ENCODE results near the gene TBC1D5. TPM values are rescaled to one million over a fixed set of nuclear protein-coding genes. Genes with fewer than 3 reads are reported as not detected.

The TBC1D5 gene
- total and polyA plus RNA-seq, 2 of the 4 experiments (the other 2 are of a cell fraction), result 16.4 to 57.0 TPM

- ChIA-PET POLR2A (ENCODE audit: unreplicated experiment) (no interaction called here), CTCF (no interaction called here)
- in situ Hi-C loops (cut with MboI; ENCODE audit: low sequenced_read_pairs) (no loop called here), intact Hi-C loops (cut with micrococcal nuclease) (no loop called here), dilution Hi-C loops (cut with HindIII; ENCODE audit: low sequenced_read_pairs, unreplicated experiment) (no loop called here)
- Histone ChIP-seq H2BK5ac (ENCODE audit: low read depth, low read length, poor library complexity, severe bottlenecking) (no peak overlapping the region), H3K27ac (ENCODE audit: insufficient read depth, low read length) (no peak overlapping the region), H4K91ac (ENCODE audit: insufficient read depth, low read depth, low read length) (no peak overlapping the region), H3K56ac (ENCODE audit: extremely low read depth, insufficient read depth, low read length) (no peak overlapping the region), H2AK9ac (replicated peaks; ENCODE audit: low read depth, low read length, poor library complexity) (no peak overlapping the region), H3K79me1 (ENCODE audit: low read depth in 1 of 2, low read length in 2 of 2) (no peaks in the 10 kb centered on the region; a peak in 1 of 4 replicates), H2BK120ac (ENCODE audit: low read depth, low read length) (no peak overlapping the region), H4K8ac (ENCODE audit: low read depth in 2 of 2, low read length in 2 of 2) (no peak overlapping the region), H2BK20ac (ENCODE audit: low read depth, low read length) (no peak overlapping the region), H3K23ac (ENCODE audit: low read depth, low read length) (no peak overlapping the region), H3K14ac (replicated peaks; ENCODE audit: low read depth, low read length) (no peak overlapping the region), H4K20me1 (ENCODE audit: insufficient read depth, low read length) (no peaks in the 10 kb centered on the region), H3K4ac (ENCODE audit: low read depth, low read length) (no peak overlapping the region), H2AFZ (replicated peaks; ENCODE audit: low read length, poor library complexity) (no peak overlapping the region), H4K5ac (ENCODE audit: low read depth, low read length) (no peak overlapping the region), H3K9me1 (ENCODE audit: insufficient read depth, low read length) (no peaks in the 10 kb centered on the region), H3K9ac (ENCODE audit: low read depth, low read length) (no peak overlapping the region), H3K36me3 (ENCODE audit: control insufficient read depth, insufficient read depth, low read length) (no peaks in the 10 kb centered on the region), H3K27me3 (ENCODE audit: control insufficient read depth, insufficient read depth, low read length) (no peaks in the 10 kb centered on the region), H2BK15ac (ENCODE audit: low read depth, low read length) (no peak overlapping the region), H3K4me3 (ENCODE audit: insufficient read depth, low read depth, low read length) (no peak overlapping the region), H3K4me2 (ENCODE audit: low read depth, low read length) (no peak overlapping the region), H3K9me3 (ENCODE audit: control insufficient read depth, insufficient read depth, low read length) (no peaks in the 10 kb centered on the region), H3K18ac (ENCODE audit: low read depth, low read length) (no peak overlapping the region), H2AK5ac (ENCODE audit: low read depth, low read length) (no peak overlapping the region), H3K4me1 (ENCODE audit: control insufficient read depth, insufficient read depth, low read length) (no peaks in the 10 kb centered on the region; the same call in 1 of the 2 replicates)
- BruUV-seq (replicated peaks), result no TSS peak
- TF ChIP-seq MAFK (IDR thresholded peaks at IDR 0.05; ENCODE audit: low read depth, low read length) (peak; percentile 50; the same call in 1 of the 2 replicates), RFX5 (IDR thresholded peaks at IDR 0.05; ENCODE audit: low read depth, low read length) (no peak)
- DNase-seq (no peak), ATAC-seq (ENCODE audit: low read depth) (no peak)
Measured at GRCh38 chr3:17298038-17298437, 444.4 kb downstream of the TBC1D5 start.

Measured in IMR-90 (cell line).